Mammary epithelial cell (primary cell): ENCODE results near the gene EFCAB8.

Source experiments
- EZH2 ChIP-seq: IDR thresholded peaks from 2 replicates; pipeline ENCODE4 v1.6.1; 2012; ENCODE audit warnings: low read length, inconsistent platforms, borderline replicate concordance
- TF ChIP-seq, protein P1 (sequence below), 2 donors: IDR thresholded peaks in 1 of 2; conservative IDR thresholded peaks in 1 of 2; 2 replicates each; pipeline ENCODE4 v1.5.1; 2011 to 2012; ENCODE audit warnings: inconsistent platforms in 2 of 2, low read length in 2 of 2, mild to moderate bottlenecking in 2 of 2, control low read depth in 1 of 2, low read depth in 1 of 2; ENCODE audit not compliant: insufficient read depth in 1 of 2; ENCODE audit errors: extremely low read depth in 1 of 2

GRCh38 chr20:32965115-32965514 lies 106.4 kb downstream of the EFCAB8 start:
- TF ChIP-seq, protein P1, sequence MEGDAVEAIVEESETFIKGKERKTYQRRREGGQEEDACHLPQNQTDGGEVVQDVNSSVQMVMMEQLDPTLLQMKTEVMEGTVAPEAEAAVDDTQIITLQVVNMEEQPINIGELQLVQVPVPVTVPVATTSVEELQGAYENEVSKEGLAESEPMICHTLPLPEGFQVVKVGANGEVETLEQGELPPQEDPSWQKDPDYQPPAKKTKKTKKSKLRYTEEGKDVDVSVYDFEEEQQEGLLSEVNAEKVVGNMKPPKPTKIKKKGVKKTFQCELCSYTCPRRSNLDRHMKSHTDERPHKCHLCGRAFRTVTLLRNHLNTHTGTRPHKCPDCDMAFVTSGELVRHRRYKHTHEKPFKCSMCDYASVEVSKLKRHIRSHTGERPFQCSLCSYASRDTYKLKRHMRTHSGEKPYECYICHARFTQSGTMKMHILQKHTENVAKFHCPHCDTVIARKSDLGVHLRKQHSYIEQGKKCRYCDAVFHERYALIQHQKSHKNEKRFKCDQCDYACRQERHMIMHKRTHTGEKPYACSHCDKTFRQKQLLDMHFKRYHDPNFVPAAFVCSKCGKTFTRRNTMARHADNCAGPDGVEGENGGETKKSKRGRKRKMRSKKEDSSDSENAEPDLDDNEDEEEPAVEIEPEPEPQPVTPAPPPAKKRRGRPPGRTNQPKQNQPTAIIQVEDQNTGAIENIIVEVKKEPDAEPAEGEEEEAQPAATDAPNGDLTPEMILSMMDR (conservative IDR thresholded peaks at IDR 0.05 in 1 of 2, IDR thresholded peaks at IDR 0.05 in 1 of 2; ENCODE audit: extremely low read depth in 1 of 2, insufficient read depth in 1 of 2, low read depth in 1 of 2, low read length in 2 of 2), result no peak
- no peak for TF ChIP-seq EZH2
